Skeletal muscle tissue (tissue), 2 donors: ENCODE measurements around the gene FPGS. TPM values are rescaled to one million over a fixed set of nuclear protein-coding genes. Genes with fewer than 3 reads are reported as not detected.

ENCODE experiments used
- small RNA-seq: library from RNA; depleted of rRNA; stranded (forward); fragments of <200 nt; gene quantifications from one replicate; pipeline ENCODE3, GENCODE V24; 2014
- total RNA-seq: library from RNA; depleted of rRNA; stranded (reverse); fragments of >200 nt; gene quantifications from one replicate; pipeline ENCODE4 v1.2.3, GENCODE V29; 2014

Gene FPGS
- total RNA-seq, 1 donor from 2014 or later: 41.2 TPM

Small RNA genes lying within 50 kb of the gene (small RNA-seq; reads per million reads assigned to genes)
- not detected for gene RF00019
- not detected for gene RNA5SP296

Other genes starting within 250 kb of the FPGS start
- gene STXBP1, start 190.6 kb upstream of the FPGS start, total RNA-seq: 5.2 TPM
- gene CFAP157, start 95.9 kb upstream of the FPGS start, total RNA-seq: not detected
- gene PTRH1, start 87.2 kb upstream of the FPGS start, total RNA-seq: 8.4 TPM
- gene TTC16, start 86.8 kb upstream of the FPGS start, total RNA-seq: not detected
- 2.6 TPM for gene TOR2A, start 67.6 kb upstream of the FPGS start, total RNA-seq
- 15.1 TPM for gene SH2D3C, start 24.2 kb upstream of the FPGS start, total RNA-seq
- 33.4 TPM for gene CDK9, start 16.8 kb upstream of the FPGS start, total RNA-seq
- 9.4 TPM for gene ENG, start 51.8 kb downstream of the FPGS start, total RNA-seq
- gene AK1, start 74.8 kb downstream of the FPGS start, total RNA-seq: 359 TPM
- 33.9 TPM for gene ST6GALNAC6, start 96.7 kb downstream of the FPGS start, total RNA-seq
- 23.5 TPM for gene ST6GALNAC4, start 114.2 kb downstream of the FPGS start, total RNA-seq
- gene PIP5KL1, start 127.9 kb downstream of the FPGS start, total RNA-seq: not detected
- 7.3 TPM for gene DPM2, start 135.0 kb downstream of the FPGS start, total RNA-seq
- 8.9 TPM for gene EEIG1, start 178.1 kb downstream of the FPGS start, total RNA-seq